Measurements from ENCODE around the gene ST3GAL5. TPM values are rescaled to one million over a fixed set of nuclear protein-coding genes. Genes with fewer than 3 reads are reported as not detected.

Gene ST3GAL5
- total and polyA plus RNA-seq, 2 experiments from 2014 or later = 3.2 to 7.9 TPM

DNA sequence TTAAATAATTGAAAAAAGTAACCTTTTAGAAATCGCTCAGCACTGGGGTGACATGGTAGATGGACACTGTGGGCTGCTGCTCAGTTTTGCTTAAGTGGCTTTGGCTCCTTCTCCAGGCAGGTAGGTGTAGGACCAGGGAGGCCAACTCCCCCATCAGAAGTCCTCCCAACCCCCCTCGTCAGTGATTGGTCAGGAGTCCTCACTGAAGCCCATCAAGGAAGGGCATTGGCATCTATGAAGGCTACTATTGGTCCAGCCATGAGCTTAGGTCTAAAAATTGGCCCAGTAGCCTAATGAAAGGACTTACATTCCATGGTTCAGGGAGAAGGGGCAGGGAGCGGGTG is 34.7 kb downstream of the ST3GAL5 start:
- ATAC-seq = no peak
- no peak overlapping the region for H3K27ac Mint-ChIP-seq
- no peak for TF ChIP-seq POLR2AphosphoS5 (IDR thresholded peaks at IDR 0.05; ENCODE audit: low read depth)
- TF ChIP-seq, protein P1, sequence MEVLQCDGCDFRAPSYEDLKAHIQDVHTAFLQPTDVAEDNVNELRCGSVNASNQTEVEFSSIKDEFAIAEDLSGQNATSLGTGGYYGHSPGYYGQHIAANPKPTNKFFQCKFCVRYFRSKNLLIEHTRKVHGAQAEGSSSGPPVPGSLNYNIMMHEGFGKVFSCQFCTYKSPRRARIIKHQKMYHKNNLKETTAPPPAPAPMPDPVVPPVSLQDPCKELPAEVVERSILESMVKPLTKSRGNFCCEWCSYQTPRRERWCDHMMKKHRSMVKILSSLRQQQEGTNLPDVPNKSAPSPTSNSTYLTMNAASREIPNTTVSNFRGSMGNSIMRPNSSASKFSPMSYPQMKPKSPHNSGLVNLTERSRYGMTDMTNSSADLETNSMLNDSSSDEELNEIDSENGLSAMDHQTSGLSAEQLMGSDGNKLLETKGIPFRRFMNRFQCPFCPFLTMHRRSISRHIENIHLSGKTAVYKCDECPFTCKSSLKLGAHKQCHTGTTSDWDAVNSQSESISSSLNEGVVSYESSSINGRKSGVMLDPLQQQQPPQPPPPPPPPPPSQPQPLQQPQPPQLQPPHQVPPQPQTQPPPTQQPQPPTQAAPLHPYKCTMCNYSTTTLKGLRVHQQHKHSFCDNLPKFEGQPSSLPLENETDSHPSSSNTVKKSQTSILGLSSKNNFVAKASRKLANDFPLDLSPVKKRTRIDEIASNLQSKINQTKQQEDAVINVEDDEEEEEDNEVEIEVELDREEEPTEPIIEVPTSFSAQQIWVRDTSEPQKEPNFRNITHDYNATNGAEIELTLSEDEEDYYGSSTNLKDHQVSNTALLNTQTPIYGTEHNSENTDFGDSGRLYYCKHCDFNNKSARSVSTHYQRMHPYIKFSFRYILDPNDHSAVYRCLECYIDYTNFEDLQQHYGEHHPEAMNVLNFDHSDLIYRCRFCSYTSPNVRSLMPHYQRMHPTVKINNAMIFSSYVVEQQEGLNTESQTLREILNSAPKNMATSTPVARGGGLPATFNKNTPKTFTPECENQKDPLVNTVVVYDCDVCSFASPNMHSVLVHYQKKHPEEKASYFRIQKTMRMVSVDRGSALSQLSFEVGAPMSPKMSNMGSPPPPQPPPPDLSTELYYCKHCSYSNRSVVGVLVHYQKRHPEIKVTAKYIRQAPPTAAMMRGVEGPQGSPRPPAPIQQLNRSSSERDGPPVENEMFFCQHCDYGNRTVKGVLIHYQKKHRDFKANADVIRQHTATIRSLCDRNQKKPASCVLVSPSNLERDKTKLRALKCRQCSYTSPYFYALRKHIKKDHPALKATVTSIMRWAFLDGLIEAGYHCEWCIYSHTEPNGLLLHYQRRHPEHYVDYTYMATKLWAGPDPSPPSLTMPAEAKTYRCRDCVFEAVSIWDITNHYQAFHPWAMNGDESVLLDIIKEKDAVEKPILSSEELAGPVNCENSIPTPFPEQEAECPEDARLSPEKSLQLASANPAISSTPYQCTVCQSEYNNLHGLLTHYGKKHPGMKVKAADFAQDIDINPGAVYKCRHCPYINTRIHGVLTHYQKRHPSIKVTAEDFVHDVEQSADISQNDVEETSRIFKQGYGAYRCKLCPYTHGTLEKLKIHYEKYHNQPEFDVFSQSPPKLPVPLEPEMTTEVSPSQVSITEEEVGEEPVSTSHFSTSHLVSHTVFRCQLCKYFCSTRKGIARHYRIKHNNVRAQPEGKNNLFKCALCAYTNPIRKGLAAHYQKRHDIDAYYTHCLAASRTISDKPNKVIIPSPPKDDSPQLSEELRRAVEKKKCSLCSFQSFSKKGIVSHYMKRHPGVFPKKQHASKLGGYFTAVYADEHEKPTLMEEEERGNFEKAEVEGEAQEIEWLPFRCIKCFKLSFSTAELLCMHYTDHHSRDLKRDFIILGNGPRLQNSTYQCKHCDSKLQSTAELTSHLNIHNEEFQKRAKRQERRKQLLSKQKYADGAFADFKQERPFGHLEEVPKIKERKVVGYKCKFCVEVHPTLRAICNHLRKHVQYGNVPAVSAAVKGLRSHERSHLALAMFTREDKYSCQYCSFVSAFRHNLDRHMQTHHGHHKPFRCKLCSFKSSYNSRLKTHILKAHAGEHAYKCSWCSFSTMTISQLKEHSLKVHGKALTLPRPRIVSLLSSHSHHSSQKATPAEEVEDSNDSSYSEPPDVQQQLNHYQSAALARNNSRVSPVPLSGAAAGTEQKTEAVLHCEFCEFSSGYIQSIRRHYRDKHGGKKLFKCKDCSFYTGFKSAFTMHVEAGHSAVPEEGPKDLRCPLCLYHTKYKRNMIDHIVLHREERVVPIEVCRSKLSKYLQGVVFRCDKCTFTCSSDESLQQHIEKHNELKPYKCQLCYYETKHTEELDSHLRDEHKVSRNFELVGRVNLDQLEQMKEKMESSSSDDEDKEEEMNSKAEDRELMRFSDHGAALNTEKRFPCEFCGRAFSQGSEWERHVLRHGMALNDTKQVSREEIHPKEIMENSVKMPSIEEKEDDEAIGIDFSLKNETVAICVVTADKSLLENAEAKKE (CRISPR knock-in tag; IDR thresholded peaks at IDR 0.05) = no peak
- TF ChIP-seq, protein P2, sequence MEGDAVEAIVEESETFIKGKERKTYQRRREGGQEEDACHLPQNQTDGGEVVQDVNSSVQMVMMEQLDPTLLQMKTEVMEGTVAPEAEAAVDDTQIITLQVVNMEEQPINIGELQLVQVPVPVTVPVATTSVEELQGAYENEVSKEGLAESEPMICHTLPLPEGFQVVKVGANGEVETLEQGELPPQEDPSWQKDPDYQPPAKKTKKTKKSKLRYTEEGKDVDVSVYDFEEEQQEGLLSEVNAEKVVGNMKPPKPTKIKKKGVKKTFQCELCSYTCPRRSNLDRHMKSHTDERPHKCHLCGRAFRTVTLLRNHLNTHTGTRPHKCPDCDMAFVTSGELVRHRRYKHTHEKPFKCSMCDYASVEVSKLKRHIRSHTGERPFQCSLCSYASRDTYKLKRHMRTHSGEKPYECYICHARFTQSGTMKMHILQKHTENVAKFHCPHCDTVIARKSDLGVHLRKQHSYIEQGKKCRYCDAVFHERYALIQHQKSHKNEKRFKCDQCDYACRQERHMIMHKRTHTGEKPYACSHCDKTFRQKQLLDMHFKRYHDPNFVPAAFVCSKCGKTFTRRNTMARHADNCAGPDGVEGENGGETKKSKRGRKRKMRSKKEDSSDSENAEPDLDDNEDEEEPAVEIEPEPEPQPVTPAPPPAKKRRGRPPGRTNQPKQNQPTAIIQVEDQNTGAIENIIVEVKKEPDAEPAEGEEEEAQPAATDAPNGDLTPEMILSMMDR (conservative IDR thresholded peaks at IDR 0.05; ENCODE audit: low read depth in 2 of 2) = no peak
- no peak for TF ChIP-seq EZH2phosphoT487 (IDR thresholded peaks at IDR 0.05; ENCODE audit: unreplicated experiment)
- no peak for TF ChIP-seq CREB1 (CRISPR knock-in tag; IDR thresholded peaks at IDR 0.05; ENCODE audit: low read depth)
- no peak for TF ChIP-seq EZH2 (IDR thresholded peaks at IDR 0.05; ENCODE audit: low read depth, unreplicated experiment)
- TF ChIP-seq ZNF114 (CRISPR knock-in tag; IDR thresholded peaks at IDR 0.05) = no peak
- TF ChIP-seq NANOG (IDR thresholded peaks at IDR 0.05; ENCODE audit: borderline replicate concordance) = no peak
- no peak for TF ChIP-seq JUNB (IDR thresholded peaks at IDR 0.05; ENCODE audit: unreplicated experiment)
- no peak for TF ChIP-seq STAT1 (IDR thresholded peaks at IDR 0.05; ENCODE audit: unreplicated experiment)
- no peak for TF ChIP-seq ZNF331 (CRISPR knock-in tag; IDR thresholded peaks at IDR 0.05; ENCODE audit: low read depth)
- TF ChIP-seq, protein P3, sequence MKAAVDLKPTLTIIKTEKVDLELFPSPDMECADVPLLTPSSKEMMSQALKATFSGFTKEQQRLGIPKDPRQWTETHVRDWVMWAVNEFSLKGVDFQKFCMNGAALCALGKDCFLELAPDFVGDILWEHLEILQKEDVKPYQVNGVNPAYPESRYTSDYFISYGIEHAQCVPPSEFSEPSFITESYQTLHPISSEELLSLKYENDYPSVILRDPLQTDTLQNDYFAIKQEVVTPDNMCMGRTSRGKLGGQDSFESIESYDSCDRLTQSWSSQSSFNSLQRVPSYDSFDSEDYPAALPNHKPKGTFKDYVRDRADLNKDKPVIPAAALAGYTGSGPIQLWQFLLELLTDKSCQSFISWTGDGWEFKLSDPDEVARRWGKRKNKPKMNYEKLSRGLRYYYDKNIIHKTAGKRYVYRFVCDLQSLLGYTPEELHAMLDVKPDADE (IDR thresholded peaks at IDR 0.05) = no peak
- TF ChIP-seq, protein P4, sequence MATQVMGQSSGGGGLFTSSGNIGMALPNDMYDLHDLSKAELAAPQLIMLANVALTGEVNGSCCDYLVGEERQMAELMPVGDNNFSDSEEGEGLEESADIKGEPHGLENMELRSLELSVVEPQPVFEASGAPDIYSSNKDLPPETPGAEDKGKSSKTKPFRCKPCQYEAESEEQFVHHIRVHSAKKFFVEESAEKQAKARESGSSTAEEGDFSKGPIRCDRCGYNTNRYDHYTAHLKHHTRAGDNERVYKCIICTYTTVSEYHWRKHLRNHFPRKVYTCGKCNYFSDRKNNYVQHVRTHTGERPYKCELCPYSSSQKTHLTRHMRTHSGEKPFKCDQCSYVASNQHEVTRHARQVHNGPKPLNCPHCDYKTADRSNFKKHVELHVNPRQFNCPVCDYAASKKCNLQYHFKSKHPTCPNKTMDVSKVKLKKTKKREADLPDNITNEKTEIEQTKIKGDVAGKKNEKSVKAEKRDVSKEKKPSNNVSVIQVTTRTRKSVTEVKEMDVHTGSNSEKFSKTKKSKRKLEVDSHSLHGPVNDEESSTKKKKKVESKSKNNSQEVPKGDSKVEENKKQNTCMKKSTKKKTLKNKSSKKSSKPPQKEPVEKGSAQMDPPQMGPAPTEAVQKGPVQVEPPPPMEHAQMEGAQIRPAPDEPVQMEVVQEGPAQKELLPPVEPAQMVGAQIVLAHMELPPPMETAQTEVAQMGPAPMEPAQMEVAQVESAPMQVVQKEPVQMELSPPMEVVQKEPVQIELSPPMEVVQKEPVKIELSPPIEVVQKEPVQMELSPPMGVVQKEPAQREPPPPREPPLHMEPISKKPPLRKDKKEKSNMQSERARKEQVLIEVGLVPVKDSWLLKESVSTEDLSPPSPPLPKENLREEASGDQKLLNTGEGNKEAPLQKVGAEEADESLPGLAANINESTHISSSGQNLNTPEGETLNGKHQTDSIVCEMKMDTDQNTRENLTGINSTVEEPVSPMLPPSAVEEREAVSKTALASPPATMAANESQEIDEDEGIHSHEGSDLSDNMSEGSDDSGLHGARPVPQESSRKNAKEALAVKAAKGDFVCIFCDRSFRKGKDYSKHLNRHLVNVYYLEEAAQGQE (IDR thresholded peaks at IDR 0.05; ENCODE audit: unreplicated experiment) = no peak

More for the DNA sequence above, 34.7 kb downstream of the ST3GAL5 start:
- H3K4me1 Mint-ChIP-seq = no peaks in the 10 kb centered on the region
- H3K36me3 Mint-ChIP-seq (ENCODE audit: low read depth) = peaks cover 6% of the 10 kb centered on the region; the same call in 2 of the 3 replicates
- no peak for DNase-seq (ENCODE audit: low spot score)
- H3K27me3 ChIP-seq (ENCODE audit: insufficient read depth) = no peaks in the 10 kb centered on the region
- H3K4me3 Mint-ChIP-seq = no peak overlapping the region
- no peaks in the 10 kb centered on the region for H3K79me2 ChIP-seq (replicated peaks; ENCODE audit: insufficient read depth)
- no peaks in the 10 kb centered on the region for H3K9me3 Mint-ChIP-seq
- H3K9me2 ChIP-seq (ENCODE audit: insufficient read depth) = no peaks in the 10 kb centered on the region
- no peaks in the 10 kb centered on the region; the same call in 1 of the 2 replicates for H3K36me3 ChIP-seq (ENCODE audit: insufficient read depth)
- peaks cover 11% of the 10 kb centered on the region for H3K27me3 Mint-ChIP-seq (ENCODE audit: insufficient read depth, low read depth, poor library complexity)
- no peak overlapping the region for H3K4me3 ChIP-seq
- no peaks in the 10 kb centered on the region for H3K4me1 ChIP-seq (ENCODE audit: insufficient read depth)
- H3K4me2 ChIP-seq = no peak overlapping the region
- H2AFZ ChIP-seq = no peak overlapping the region
- H3F3A ChIP-seq (replicated peaks; ENCODE audit: low read depth) = no peaks in the 10 kb centered on the region
- H3K27ac ChIP-seq (ENCODE audit: low read depth) = no peak overlapping the region
- H4K20me1 ChIP-seq (replicated peaks; ENCODE audit: insufficient read depth) = no peaks in the 10 kb centered on the region

Data from GM23338 (cell line).